HepG2 (cell line): ENCODE results near the gene ORMDL3. TPM values are rescaled to one million over a fixed set of nuclear protein-coding genes. Genes with fewer than 3 reads are reported as not detected.

Experiments used
- ATAD3A ChIP-seq: sonication (generic); formaldehyde crosslinking; IDR thresholded peaks from 2 replicates; pipeline ENCODE4 v1.4.0; 2020; ENCODE audit warnings: missing genetic modification reagents
- BORCS8-MEF2B ChIP-seq: sonication (generic); formaldehyde crosslinking; IDR thresholded peaks from 2 replicates; pipeline ENCODE4 v1.8.0; 2022; ENCODE audit warnings: mild to moderate bottlenecking, missing genetic modification reagents
- BRD4 ChIP-seq: sonication (generic); formaldehyde crosslinking; IDR thresholded peaks from 2 replicates; pipeline ENCODE4 v1.4.0; 2020; ENCODE audit warnings: missing genetic modification reagents
- CERS6 ChIP-seq: sonication (generic); formaldehyde crosslinking; IDR thresholded peaks from 2 replicates; pipeline ENCODE4 v1.5.0; 2020; ENCODE audit warnings: missing genetic modification reagents
- EED ChIP-seq: sonication (generic); formaldehyde crosslinking; IDR thresholded peaks from 2 replicates; pipeline ENCODE4 v1.5.0; 2020; ENCODE audit warnings: mild to moderate bottlenecking, missing genetic modification reagents
- GTF2F1 ChIP-seq: fragments of 150-350 bp; IDR thresholded peaks from 2 replicates; pipeline ENCODE4 v1.6.1; 2014; ENCODE audit warnings: low read length
- ISX ChIP-seq: sonication (generic); formaldehyde crosslinking; conservative IDR thresholded peaks from 2 replicates; pipeline ENCODE4 v1.5.0; 2020; ENCODE audit warnings: missing genetic modification reagents
- KLF15 ChIP-seq: sonication (generic); formaldehyde crosslinking; IDR thresholded peaks from 2 replicates; pipeline ENCODE4 v1.8.1; 2023; ENCODE audit warnings: borderline replicate concordance, mild to moderate bottlenecking, inconsistent platforms, missing genetic modification reagents, mixed read lengths
- MIER2 ChIP-seq: IDR thresholded peaks from 2 replicates; pipeline ENCODE4 v1.6.1; 2016; ENCODE audit warnings: missing biosample characterization, missing genetic modification reagents
- MYC ChIP-seq: sonication (generic); formaldehyde crosslinking; IDR thresholded peaks from 2 replicates; pipeline ENCODE4 v1.9.0; 2021; ENCODE audit warnings: missing genetic modification reagents, borderline replicate concordance
- RBM22 ChIP-seq: fragments of 200-400 bp; formaldehyde crosslinking; optimal IDR thresholded peaks from 2 replicates; pipeline ENCODE3; 2017; ENCODE audit warnings: mild to moderate bottlenecking, low read length, moderate library complexity
- REXO4 ChIP-seq: sonication (generic); formaldehyde crosslinking; IDR thresholded peaks from 2 replicates; pipeline ENCODE4 v1.8.0; 2022; ENCODE audit warnings: missing genetic modification reagents, mild to moderate bottlenecking, borderline replicate concordance
- SP4 ChIP-seq: sonication (generic); formaldehyde crosslinking; IDR thresholded peaks from 2 replicates; pipeline ENCODE4 v1.8.1; 2023; ENCODE audit warnings: mild to moderate bottlenecking, missing genetic modification reagents
- STAT6 ChIP-seq: sonication (generic); formaldehyde crosslinking; IDR thresholded peaks from 2 replicates; pipeline ENCODE4 v1.4.0; 2020; ENCODE audit warnings: missing genetic modification reagents, mild to moderate bottlenecking, borderline replicate concordance
- SUZ12 ChIP-seq: fragments of 150-350 bp; IDR thresholded peaks from 2 replicates; pipeline ENCODE4 v1.6.1; 2014; ENCODE audit warnings: low read depth, low read length
- ZBTB26 ChIP-seq: IDR thresholded peaks from 2 replicates; pipeline ENCODE4 v1.6.1; 2016; ENCODE audit warnings: missing compliant biosample characterization, missing genetic modification reagents, borderline replicate concordance
- ZBTB37 ChIP-seq: sonication (generic); formaldehyde crosslinking; IDR thresholded peaks from 2 replicates; pipeline ENCODE4 v1.4.0; 2020; ENCODE audit warnings: mild to moderate bottlenecking, missing genetic modification reagents
- ZNF414 ChIP-seq: sonication (generic); formaldehyde crosslinking; IDR thresholded peaks from 2 replicates; pipeline ENCODE4 v1.5.0; 2020; ENCODE audit warnings: missing genetic modification reagents
- ZNF512 ChIP-seq: sonication (generic); formaldehyde crosslinking; IDR thresholded peaks from 2 replicates; pipeline ENCODE4 v1.4.0; 2020; ENCODE audit warnings: mild to moderate bottlenecking, missing genetic modification reagents
- ZNF792 ChIP-seq: IDR thresholded peaks from 2 replicates; pipeline ENCODE4 v1.6.1; 2016
- polyA plus RNA-seq, 8 experiments: library from polyadenylated mRNA; depleted of rRNA in 3 of 8; stranded (reverse) in 7 of 8; unstranded in 1 of 8; fragments of >200 nt; fragmentation: Illumina TruSeq in 4 of 8; extraction: Trizol in 4 of 8; gene quantifications; 2 replicates each; pipeline versions ENCODE4 v1.2.1 to v1.2.3, GENCODE V29; 2011 to 2016; ENCODE audit warnings: low read depth in 4 of 8, missing spikeins in 1 of 8, mixed read lengths in 1 of 8; ENCODE audit not compliant: insufficient read depth in 1 of 8
- total RNA-seq, 5 experiments: library from RNA; depleted of rRNA; stranded (reverse); fragments of >200 nt; fragmentation: Illumina TruSeq; extraction: Trizol; gene quantifications; 2 replicates each; pipeline ENCODE4 v1.2.3, GENCODE V29; 2016; ENCODE audit warnings: low read depth in 1 of 5

ORMDL3 gene
- total and polyA plus RNA-seq, 2 of the 13 experiments (the other 11 are each of a cell fraction or from before 2014, with no cell fraction given) = 181 to 384 TPM

- TF ChIP-seq ATAD3A (CRISPR knock-in tag) (no peak), RBM22 (no peak), ZBTB37 (CRISPR knock-in tag) (no peak), ISX (no peak), ZBTB26 (CRISPR knock-in tag) (no peak), KLF15 (0 out of 2 replicates have a peak, but pooled peaks have one; percentile 33), SUZ12 (peak; percentile 99), ZNF512 (no peak), CERS6 (CRISPR knock-in tag) (no peak), MIER2 (CRISPR knock-in tag) (no peak), EED (no peak; the same call in none of the 2 replicates), ZNF792 (CRISPR knock-in tag) (0 out of 2 replicates have a peak, but pooled peaks have one; percentile 27), BORCS8-MEF2B (CRISPR knock-in tag) (no peak), BRD4 (CRISPR knock-in tag) (no peak), GTF2F1 (no peak), MYC (peak; percentile 67; the same call in 1 of the 2 replicates), ZNF414 (CRISPR knock-in tag) (peak; percentile 75; the same call in 1 of the 2 replicates), STAT6 (CRISPR knock-in tag) (peak; percentile 42; the same call in 1 of the 2 replicates), REXO4 (CRISPR knock-in tag) (no peak), SP4 (CRISPR knock-in tag) (no peak; the same call in 1 of the 2 replicates)
Observed at GRCh38 chr17:39927101-39927928, at the start of gene ORMDL3, which contains the start of gene LRRC3C (continued).
